CD4-positive, alpha-beta T cell (primary cell): ENCODE results near the gene MYT1. TPM values are rescaled to one million over a fixed set of nuclear protein-coding genes. Genes with fewer than 3 reads are reported as not detected.

Experiments used
- ATAC-seq: fragments of 200-7000 bp; cut with Tn5 transposase; one replicate; pipeline ENCODE4 v1.10.0; 2022; ENCODE audit warnings: mild to moderate bottlenecking; ENCODE audit not compliant: poor library complexity
- CTCF ChIA-PET: fragments of 350-600 bp; sonication (Branson Sonifier 250); formaldehyde crosslinking; loops from one replicate; lab custom pipeline; 2021; ENCODE audit warnings: antibody characterized with exemption, inconsistent platforms; lab: Charles Lee
- POLR2A ChIA-PET: fragments of 350-600 bp; sonication (Branson Sonifier 250); formaldehyde crosslinking; loops from one replicate; lab custom pipeline; 2021; ENCODE audit warnings: antibody characterized with exemption, inconsistent platforms; lab: Charles Lee
- DNase-seq, 14 experiments: peaks; one replicate each; pipeline ENCODE4 v3.0.0-alpha.2; 2013 to 2020; ENCODE audit warnings: mixed read lengths in 2 of 14
- H3K27ac ChIP-seq, 2 donors: one replicate each; pipeline versions ENCODE4 v1.5.1 to v1.7.0; 2013; ENCODE audit warnings: low read length in 2 of 2, low read depth in 1 of 2, mild to moderate bottlenecking in 1 of 2
- H3K27me3 ChIP-seq, 2 experiments: 1 replicate in 1 of 2; 2 replicates in 1 of 2; pipeline versions ENCODE4 v1.6.1 to v1.7.0; 2013; ENCODE audit warnings: low read length in 2 of 2, control low read depth in 1 of 2, mild to moderate bottlenecking in 1 of 2, moderate library complexity in 1 of 2; ENCODE audit not compliant: insufficient read depth in 2 of 2, control insufficient read depth in 1 of 2
- H3K36me3 ChIP-seq: one replicate; pipeline ENCODE4 v1.6.1; 2013; ENCODE audit warnings: low read length, control low read depth; ENCODE audit not compliant: insufficient read depth
- H3K4me1 ChIP-seq: one replicate; pipeline ENCODE4 v1.6.1; 2013; ENCODE audit warnings: low read length, control low read depth; ENCODE audit not compliant: insufficient read depth
- H3K4me3 ChIP-seq: one replicate; pipeline ENCODE4 v1.5.1; 2013; ENCODE audit warnings: mild to moderate bottlenecking, low read length, moderate library complexity
- H3K9me3 ChIP-seq, 2 experiments: 1 replicate in 1 of 2; 2 replicates in 1 of 2; pipeline versions ENCODE4 v1.6.1 to v1.7.0; 2013; ENCODE audit warnings: low read length in 2 of 2, mild to moderate bottlenecking in 2 of 2, control low read depth in 1 of 2, moderate library complexity in 1 of 2; ENCODE audit not compliant: control insufficient read depth in 1 of 2, insufficient read depth in 1 of 2
- H3K27ac Mint-ChIP-seq: one replicate; pipeline ENCODE4 v1.8.0; 2020; ENCODE audit warnings: mixed read lengths
- H3K27me3 Mint-ChIP-seq: one replicate; pipeline ENCODE4 v1.8.0; 2021; ENCODE audit warnings: mixed read lengths
- H3K36me3 Mint-ChIP-seq: one replicate; pipeline ENCODE4 v1.8.0; 2021; ENCODE audit warnings: low read depth, mixed read lengths
- H3K4me1 Mint-ChIP-seq: one replicate; pipeline ENCODE4 v1.8.0; 2021; ENCODE audit warnings: low read depth, mixed read lengths
- H3K4me3 Mint-ChIP-seq: one replicate; pipeline ENCODE4 v1.8.0; 2020; ENCODE audit warnings: mild to moderate bottlenecking, mixed read lengths
- H3K9me3 Mint-ChIP-seq: one replicate; pipeline ENCODE4 v1.8.0; 2020; ENCODE audit warnings: mixed read lengths
- CTCF ChIP-seq: fragments of 200-600 bp; IDR thresholded peaks from one replicate; pipeline ENCODE4 v1.8.0; 2022; ENCODE audit warnings: antibody characterized with exemption, mild to moderate bottlenecking
- intact Hi-C, 2 experiments: fragments of 100-400 bp; cut with DNase I in 1 of 2; cut with micrococcal nuclease in 1 of 2; formaldehyde crosslinking; loops; one replicate each; pipeline versions ENCODE4 v1.15.1 to v1.9.0; 2023 to 2025; cut with DNase I, micrococcal nuclease
- total RNA-seq, 174 experiments: library from RNA in 2 of 174; stranded (reverse) in 2 of 174; gene quantifications; one replicate each; pipeline ENCODE4 v1.2.3 and lab custom pipeline; 2021 to 2026

Gene MYT1
- total RNA-seq, 2 experiments from 2014 or later = 1.0 TPM; not detected in 1

- Histone ChIP-seq H3K4me1 (peaks cover 7% of the 10 kb centered on the region), H3K9me3 (no peaks in the 10 kb centered on the region), H3K4me3 (no peak overlapping the region), H3K36me3 (no peaks in the 10 kb centered on the region), H3K27me3 (peaks cover 7 to 11% of the 10 kb centered on the region in 2 experiments), H3K27ac (no peak overlapping the region)
- Mint-ChIP-seq H3K27ac (no peak overlapping the region), H3K4me1 (no peaks in the 10 kb centered on the region), H3K4me3 (no peak overlapping the region), H3K36me3 (no peaks in the 10 kb centered on the region), H3K9me3 (no peaks in the 10 kb centered on the region), H3K27me3 (peaks cover 21% of the 10 kb centered on the region)
- ChIA-PET POLR2A (interaction anchor here (1.8 kb wide), 1 partner anchor 11 kb away, joined by 7 read pairs; the partner anchor contains the start of gene PCMTD2), CTCF (no interaction called here)
- DNase-seq = peak in 1 of 14 experiments; percentile 29
- ATAC-seq = peak; percentile 37
- intact Hi-C loops = no loop called here
- TF ChIP-seq CTCF = no peak
Observed at GRCh38 chr20:64244870-64245603, 80.8 kb downstream of the MYT1 start.

GRCh38 chr20:64245746-64246595 lies 81.7 kb downstream of the MYT1 start:
- ATAC-seq (no peak), DNase-seq (no peak)
- Mint-ChIP-seq H3K27me3 (peaks cover 21% of the 10 kb centered on the region), H3K36me3 (no peaks in the 10 kb centered on the region), H3K9me3 (no peaks in the 10 kb centered on the region), H3K4me3 (no peak overlapping the region), H3K4me1 (no peaks in the 10 kb centered on the region), H3K27ac (no peak overlapping the region)
- CTCF ChIA-PET = no interaction called here
- no peak for TF ChIP-seq CTCF
- Histone ChIP-seq H3K27ac (no peak overlapping the region), H3K27me3 (peaks cover 7 to 11% of the 10 kb centered on the region in 2 experiments), H3K36me3 (no peaks in the 10 kb centered on the region), H3K9me3 (no peaks in the 10 kb centered on the region), H3K4me3 (no peak overlapping the region), H3K4me1 (peaks cover 7% of the 10 kb centered on the region)
- intact Hi-C loops = no loop called here
- POLR2A ChIA-PET = interaction anchor here (1.8 kb wide), 1 partner anchor 10 kb away, joined by 7 read pairs; the partner anchor contains the start of gene PCMTD2

GRCh38 chr20:64246616-64247306 lies 82.5 kb downstream of the MYT1 start:
- Mint-ChIP-seq H3K27me3 (peaks cover 21% of the 10 kb centered on the region), H3K4me1 (no peaks in the 10 kb centered on the region), H3K4me3 (no peak overlapping the region), H3K27ac (no peak overlapping the region), H3K9me3 (no peaks in the 10 kb centered on the region), H3K36me3 (no peaks in the 10 kb centered on the region)
- peaks cover 7 to 11% of the 10 kb centered on the region in 2 experiments for H3K27me3 ChIP-seq
- TF ChIP-seq CTCF = no peak
- H3K4me3 ChIP-seq = no peak overlapping the region
- ChIA-PET CTCF (no interaction called here), POLR2A (interaction anchor here (1.8 kb wide), 1 partner anchor 9 kb away, joined by 7 read pairs; the partner anchor contains the start of gene PCMTD2)
- ATAC-seq (no peak), DNase-seq (no peak)
- intact Hi-C loops = no loop called here
- no peaks in the 10 kb centered on the region for H3K9me3 ChIP-seq
- no peak overlapping the region for H3K27ac ChIP-seq
- peaks cover 7% of the 10 kb centered on the region for H3K4me1 ChIP-seq
- no peaks in the 10 kb centered on the region for H3K36me3 ChIP-seq
